HL-60 (cell line): ENCODE measurements around the gene FAN1.

Experiments
- GABPA ChIP-seq: IDR thresholded peaks from 2 replicates; pipeline ENCODE4 v1.6.1; 2012; ENCODE audit warnings: low read depth
- POLR2AphosphoS5 ChIP-seq: IDR thresholded peaks from 2 replicates; pipeline ENCODE4 v1.6.1; 2012; ENCODE audit warnings: low read depth
- TF ChIP-seq, protein P1 (sequence below): IDR thresholded peaks from one replicate; pipeline ENCODE4 v1.5.1; 2011; ENCODE audit warnings: low read length, control low read depth, inconsistent platforms; ENCODE audit not compliant: insufficient read depth
- TF ChIP-seq, protein P2 (sequence below): IDR thresholded peaks from 2 replicates; pipeline ENCODE4 v1.6.1; 2012; ENCODE audit warnings: low read depth; ENCODE audit not compliant: insufficient replicate concordance

DNA sequence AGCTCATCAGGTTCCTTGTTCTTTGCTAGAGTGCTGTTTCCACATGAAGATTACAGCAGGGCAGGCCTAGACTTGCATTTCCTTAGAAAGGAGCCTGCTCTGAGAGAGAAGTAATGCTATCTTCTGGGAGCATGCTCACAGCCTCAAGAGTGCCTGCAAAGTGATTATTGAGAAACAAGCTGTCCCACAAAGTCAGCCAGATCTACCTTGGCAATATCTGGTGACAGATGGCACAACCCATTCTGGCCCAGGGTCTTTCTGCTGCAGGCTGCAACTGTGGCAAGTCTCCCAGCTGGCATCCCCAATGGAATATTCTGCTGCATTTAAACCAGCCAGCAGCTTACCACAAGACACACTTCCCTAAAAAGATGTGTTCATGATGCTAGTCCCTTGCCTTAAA, 58.4 kb downstream of the FAN1 start:
- TF ChIP-seq, protein P1, sequence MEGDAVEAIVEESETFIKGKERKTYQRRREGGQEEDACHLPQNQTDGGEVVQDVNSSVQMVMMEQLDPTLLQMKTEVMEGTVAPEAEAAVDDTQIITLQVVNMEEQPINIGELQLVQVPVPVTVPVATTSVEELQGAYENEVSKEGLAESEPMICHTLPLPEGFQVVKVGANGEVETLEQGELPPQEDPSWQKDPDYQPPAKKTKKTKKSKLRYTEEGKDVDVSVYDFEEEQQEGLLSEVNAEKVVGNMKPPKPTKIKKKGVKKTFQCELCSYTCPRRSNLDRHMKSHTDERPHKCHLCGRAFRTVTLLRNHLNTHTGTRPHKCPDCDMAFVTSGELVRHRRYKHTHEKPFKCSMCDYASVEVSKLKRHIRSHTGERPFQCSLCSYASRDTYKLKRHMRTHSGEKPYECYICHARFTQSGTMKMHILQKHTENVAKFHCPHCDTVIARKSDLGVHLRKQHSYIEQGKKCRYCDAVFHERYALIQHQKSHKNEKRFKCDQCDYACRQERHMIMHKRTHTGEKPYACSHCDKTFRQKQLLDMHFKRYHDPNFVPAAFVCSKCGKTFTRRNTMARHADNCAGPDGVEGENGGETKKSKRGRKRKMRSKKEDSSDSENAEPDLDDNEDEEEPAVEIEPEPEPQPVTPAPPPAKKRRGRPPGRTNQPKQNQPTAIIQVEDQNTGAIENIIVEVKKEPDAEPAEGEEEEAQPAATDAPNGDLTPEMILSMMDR: no peak
- TF ChIP-seq, protein P2, sequence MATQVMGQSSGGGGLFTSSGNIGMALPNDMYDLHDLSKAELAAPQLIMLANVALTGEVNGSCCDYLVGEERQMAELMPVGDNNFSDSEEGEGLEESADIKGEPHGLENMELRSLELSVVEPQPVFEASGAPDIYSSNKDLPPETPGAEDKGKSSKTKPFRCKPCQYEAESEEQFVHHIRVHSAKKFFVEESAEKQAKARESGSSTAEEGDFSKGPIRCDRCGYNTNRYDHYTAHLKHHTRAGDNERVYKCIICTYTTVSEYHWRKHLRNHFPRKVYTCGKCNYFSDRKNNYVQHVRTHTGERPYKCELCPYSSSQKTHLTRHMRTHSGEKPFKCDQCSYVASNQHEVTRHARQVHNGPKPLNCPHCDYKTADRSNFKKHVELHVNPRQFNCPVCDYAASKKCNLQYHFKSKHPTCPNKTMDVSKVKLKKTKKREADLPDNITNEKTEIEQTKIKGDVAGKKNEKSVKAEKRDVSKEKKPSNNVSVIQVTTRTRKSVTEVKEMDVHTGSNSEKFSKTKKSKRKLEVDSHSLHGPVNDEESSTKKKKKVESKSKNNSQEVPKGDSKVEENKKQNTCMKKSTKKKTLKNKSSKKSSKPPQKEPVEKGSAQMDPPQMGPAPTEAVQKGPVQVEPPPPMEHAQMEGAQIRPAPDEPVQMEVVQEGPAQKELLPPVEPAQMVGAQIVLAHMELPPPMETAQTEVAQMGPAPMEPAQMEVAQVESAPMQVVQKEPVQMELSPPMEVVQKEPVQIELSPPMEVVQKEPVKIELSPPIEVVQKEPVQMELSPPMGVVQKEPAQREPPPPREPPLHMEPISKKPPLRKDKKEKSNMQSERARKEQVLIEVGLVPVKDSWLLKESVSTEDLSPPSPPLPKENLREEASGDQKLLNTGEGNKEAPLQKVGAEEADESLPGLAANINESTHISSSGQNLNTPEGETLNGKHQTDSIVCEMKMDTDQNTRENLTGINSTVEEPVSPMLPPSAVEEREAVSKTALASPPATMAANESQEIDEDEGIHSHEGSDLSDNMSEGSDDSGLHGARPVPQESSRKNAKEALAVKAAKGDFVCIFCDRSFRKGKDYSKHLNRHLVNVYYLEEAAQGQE: no peak
- no peak for TF ChIP-seq POLR2AphosphoS5
- no peak for TF ChIP-seq GABPA
